ENCODE measurements around the gene ABCD2.

ABCD2 gene

DNA sequence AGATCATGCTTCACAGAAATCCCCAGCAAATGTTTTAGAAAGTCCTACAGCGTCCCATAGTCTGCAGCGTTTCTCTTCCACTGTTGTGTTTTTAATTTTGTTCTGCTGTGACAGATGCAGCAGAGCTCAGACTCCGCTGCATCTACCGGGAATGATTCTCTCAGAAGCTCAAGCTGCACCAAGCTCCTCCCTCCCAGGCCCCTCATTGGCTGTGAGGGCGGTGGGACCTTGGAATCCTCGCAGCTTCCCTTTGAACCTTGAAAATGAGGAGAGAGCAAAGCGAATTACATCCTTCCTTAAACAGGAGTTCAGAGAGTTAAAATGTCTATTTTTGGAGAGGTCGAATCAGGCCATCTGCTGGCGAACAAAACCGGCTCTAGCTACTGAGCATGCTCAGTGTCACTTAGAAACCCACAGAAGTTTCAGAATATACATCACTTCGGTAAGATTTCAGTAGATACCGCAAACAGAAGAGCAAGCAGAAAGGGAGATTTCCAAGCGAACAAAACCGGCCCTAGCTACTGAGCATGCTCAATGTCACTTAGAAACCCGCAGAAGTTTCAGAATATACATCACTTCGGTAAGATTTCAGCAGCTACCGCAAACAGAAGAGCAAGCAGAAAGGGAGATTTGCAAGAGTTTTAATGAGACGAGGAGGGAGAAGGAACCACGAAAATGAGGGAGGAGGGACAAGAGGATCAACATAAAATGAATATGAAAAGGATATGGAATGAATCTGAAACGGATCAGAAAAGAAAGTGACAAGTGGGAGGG lies at the start of gene ABCD2:
Gene ABCD2 (minus strand): TSS at position 144 of the 774 bp plus-strand sequence. CDS start 188 bp downstream, outside the sequence.
- H3K9me3 ChIP-seq (ENCODE audit: control insufficient read depth in 1 of 2, low read length in 2 of 2), result no peaks in the 10 kb centered on the region
- peak within 1 kb of the TSS; percentile 73 to 77 for H3K4me3 ChIP-seq (ENCODE audit: low read depth in 1 of 2, low read length in 2 of 2)
- H3K4me1 ChIP-seq (ENCODE audit: control insufficient read depth in 1 of 2, insufficient read depth in 2 of 2, low read length in 2 of 2), result peaks cover 0 to 15% of the 10 kb centered on the region in 2 donors
- H3K27ac ChIP-seq (ENCODE audit: low read length), result peak within 1 kb of the TSS; percentile 64
- H3K36me3 ChIP-seq (ENCODE audit: control insufficient read depth in 1 of 2, insufficient read depth in 2 of 2, low read length in 2 of 2), result no peaks in the 10 kb centered on the region
- no peaks in the 10 kb centered on the region for H3K27me3 ChIP-seq (ENCODE audit: low read depth, low read length)

DNA sequence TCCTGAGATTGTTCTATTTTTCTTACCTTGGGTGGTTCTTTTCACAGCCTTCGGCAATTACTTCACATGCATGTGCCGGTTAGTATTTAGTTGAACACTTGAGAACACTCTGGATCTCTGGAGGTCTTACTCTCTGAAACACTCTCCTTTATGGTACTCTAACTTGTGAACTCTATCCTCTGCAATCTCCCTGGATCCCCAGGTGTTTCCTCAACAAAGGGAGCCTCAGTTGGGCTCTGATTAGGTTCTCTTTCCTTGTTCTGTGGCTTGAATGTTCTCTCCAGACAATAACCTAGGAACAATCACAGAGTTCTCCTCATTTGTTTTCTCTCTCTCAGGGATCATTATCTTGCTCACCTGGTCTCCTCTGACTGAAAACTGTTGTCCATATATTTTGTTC lies 40.5 kb upstream of the ABCD2 start:
- no peak overlapping the region for H3K27ac ChIP-seq (ENCODE audit: low read length)
- H3K27me3 ChIP-seq (ENCODE audit: low read depth, low read length), result no peaks in the 10 kb centered on the region
- no peak overlapping the region for H3K4me3 ChIP-seq (ENCODE audit: low read depth in 1 of 2, low read length in 2 of 2)
- no peaks in the 10 kb centered on the region for H3K36me3 ChIP-seq (ENCODE audit: control insufficient read depth in 1 of 2, insufficient read depth in 2 of 2, low read length in 2 of 2)
- H3K4me1 ChIP-seq (ENCODE audit: control insufficient read depth in 1 of 2, insufficient read depth in 2 of 2, low read length in 2 of 2), result no peaks in the 10 kb centered on the region
- H3K9me3 ChIP-seq (ENCODE audit: control insufficient read depth in 1 of 2, low read length in 2 of 2), result no peaks in the 10 kb centered on the region

DNA sequence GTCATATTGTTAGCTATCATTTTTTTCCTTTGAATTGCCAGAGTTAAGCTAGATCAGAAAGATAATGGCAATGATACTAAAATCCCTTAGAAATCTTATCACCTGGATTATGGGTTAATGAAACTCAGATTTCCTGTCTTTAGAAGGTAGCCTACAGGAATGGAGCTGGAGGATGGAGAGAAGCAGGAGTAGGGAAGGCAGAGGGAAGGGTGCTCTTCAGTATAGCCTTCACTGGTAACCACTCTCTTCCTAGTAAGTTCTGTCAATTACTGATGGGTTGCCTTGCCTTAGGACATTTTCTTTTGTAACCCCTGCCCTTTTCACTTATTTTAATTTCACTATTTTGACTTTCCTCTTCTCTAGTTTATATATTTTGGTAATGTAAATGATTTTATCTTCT lies 27.8 kb upstream of the ABCD2 start:
- H3K27me3 ChIP-seq (ENCODE audit: low read depth, low read length), result no peaks in the 10 kb centered on the region
- H3K4me1 ChIP-seq (ENCODE audit: control insufficient read depth in 1 of 2, insufficient read depth in 2 of 2, low read length in 2 of 2), result no peaks in the 10 kb centered on the region
- H3K9me3 ChIP-seq (ENCODE audit: control insufficient read depth in 1 of 2, low read length in 2 of 2), result no peaks in the 10 kb centered on the region
- H3K4me3 ChIP-seq (ENCODE audit: low read depth in 1 of 2, low read length in 2 of 2), result no peak overlapping the region
- H3K27ac ChIP-seq (ENCODE audit: low read length), result no peak overlapping the region
- H3K36me3 ChIP-seq (ENCODE audit: control insufficient read depth in 1 of 2, insufficient read depth in 2 of 2, low read length in 2 of 2), result no peaks in the 10 kb centered on the region

DNA sequence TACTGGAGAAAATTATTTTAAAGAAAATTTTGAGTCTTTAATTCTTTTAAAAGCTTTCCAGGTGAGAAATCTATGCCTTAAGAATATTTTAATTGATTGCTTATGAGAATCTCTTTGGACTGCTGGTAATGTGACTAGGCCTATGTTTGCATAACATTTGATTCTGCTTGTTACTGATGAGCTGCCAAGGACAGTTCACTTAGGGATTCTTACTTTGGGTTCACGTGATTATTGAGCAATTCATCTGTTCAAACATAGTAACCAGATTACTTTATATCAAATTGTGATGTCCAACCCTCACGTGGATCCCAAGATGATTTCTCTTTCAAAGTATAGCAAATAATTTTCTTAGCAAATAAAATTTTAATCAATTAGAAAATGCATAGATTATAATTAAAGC lies 27.4 kb upstream of the ABCD2 start:
- no peaks in the 10 kb centered on the region for H3K9me3 ChIP-seq (ENCODE audit: control insufficient read depth in 1 of 2, low read length in 2 of 2)

DNA sequence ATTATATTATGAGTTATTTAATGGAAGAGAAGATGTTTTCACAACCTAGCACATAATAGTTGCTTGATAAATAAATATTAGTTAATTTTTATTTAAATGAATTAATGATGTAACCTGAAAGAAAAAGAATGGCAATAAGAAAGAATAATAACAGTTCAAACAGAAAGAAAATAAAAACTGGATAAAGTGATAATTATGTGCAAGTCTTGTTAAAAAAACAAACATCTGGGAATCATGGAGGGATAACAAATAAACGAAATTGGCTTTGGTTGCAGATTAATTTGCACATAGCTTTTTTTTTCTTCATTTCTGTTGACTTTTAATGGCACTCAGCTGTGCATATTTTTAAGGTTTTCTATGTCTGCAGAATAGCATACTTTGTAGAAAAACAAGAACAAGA lies 23.4 kb upstream of the ABCD2 start:
- Histone ChIP-seq H3K9me3 (ENCODE audit: control insufficient read depth in 1 of 2, low read length in 2 of 2) (no peaks in the 10 kb centered on the region), H3K36me3 (ENCODE audit: control insufficient read depth in 1 of 2, insufficient read depth in 2 of 2, low read length in 2 of 2) (no peaks in the 10 kb centered on the region), H3K27ac (ENCODE audit: low read length) (no peak overlapping the region), H3K4me3 (ENCODE audit: low read depth in 1 of 2, low read length in 2 of 2) (no peak overlapping the region), H3K4me1 (ENCODE audit: control insufficient read depth in 1 of 2, insufficient read depth in 2 of 2, low read length in 2 of 2) (no peaks in the 10 kb centered on the region), H3K27me3 (ENCODE audit: low read depth, low read length) (no peaks in the 10 kb centered on the region)

More for the DNA sequence above, 27.4 kb upstream of the ABCD2 start:
- Histone ChIP-seq H3K4me1 (ENCODE audit: control insufficient read depth in 1 of 2, insufficient read depth in 2 of 2, low read length in 2 of 2) (no peaks in the 10 kb centered on the region), H3K27ac (ENCODE audit: low read length) (no peak overlapping the region), H3K27me3 (ENCODE audit: low read depth, low read length) (no peaks in the 10 kb centered on the region), H3K4me3 (ENCODE audit: low read depth in 1 of 2, low read length in 2 of 2) (no peak overlapping the region), H3K36me3 (ENCODE audit: control insufficient read depth in 1 of 2, insufficient read depth in 2 of 2, low read length in 2 of 2) (no peaks in the 10 kb centered on the region)

DNA sequence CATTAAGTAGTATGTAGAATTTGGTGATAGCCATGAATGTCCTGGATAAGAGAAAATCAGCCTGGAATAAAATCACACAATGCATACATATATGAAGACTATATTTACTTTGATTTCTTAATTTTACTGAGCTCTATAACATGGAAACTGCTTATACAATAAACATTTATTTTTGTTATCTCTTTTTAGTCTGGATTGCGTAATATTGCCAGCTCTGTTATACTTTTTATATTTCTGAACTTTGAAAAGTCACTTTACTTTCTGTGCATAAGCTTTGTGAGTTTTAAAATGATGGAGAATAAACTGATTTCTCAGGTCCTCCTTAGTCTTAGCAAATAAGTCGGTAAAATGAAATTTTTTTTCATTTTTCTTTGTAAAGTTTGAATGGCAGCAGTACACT lies 19.2 kb upstream of the ABCD2 start:
- no peak overlapping the region for H3K4me3 ChIP-seq (ENCODE audit: low read depth in 1 of 2, low read length in 2 of 2)
- H3K27me3 ChIP-seq (ENCODE audit: low read depth, low read length), result no peaks in the 10 kb centered on the region
- no peaks in the 10 kb centered on the region for H3K9me3 ChIP-seq (ENCODE audit: control insufficient read depth in 1 of 2, low read length in 2 of 2)
- no peak overlapping the region for H3K27ac ChIP-seq (ENCODE audit: low read length)
- no peaks in the 10 kb centered on the region for H3K36me3 ChIP-seq (ENCODE audit: control insufficient read depth in 1 of 2, insufficient read depth in 2 of 2, low read length in 2 of 2)
- no peaks in the 10 kb centered on the region for H3K4me1 ChIP-seq (ENCODE audit: control insufficient read depth in 1 of 2, insufficient read depth in 2 of 2, low read length in 2 of 2)

DNA sequence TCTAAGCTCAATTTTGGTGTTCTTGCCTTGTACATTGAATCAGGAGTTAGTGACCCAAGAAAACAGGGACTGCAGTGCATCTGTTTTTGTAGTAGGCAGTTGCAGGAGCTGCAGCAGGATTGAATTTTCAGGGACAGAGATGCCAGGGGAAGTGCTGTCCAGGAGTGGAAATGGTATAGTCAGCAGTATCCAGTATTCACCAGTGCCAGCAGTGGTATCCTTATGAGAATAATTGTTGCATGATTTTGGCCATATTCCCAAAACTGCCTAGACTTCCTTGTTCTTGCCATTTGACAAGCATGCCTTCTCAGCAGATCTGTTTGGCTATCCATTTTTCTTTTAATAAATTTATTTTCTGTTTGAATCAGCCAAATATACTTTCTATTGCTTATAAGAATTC lies 18.6 kb upstream of the ABCD2 start:
- no peaks in the 10 kb centered on the region for H3K4me1 ChIP-seq (ENCODE audit: control insufficient read depth in 1 of 2, insufficient read depth in 2 of 2, low read length in 2 of 2)
- H3K27ac ChIP-seq (ENCODE audit: low read length), result no peak overlapping the region
- no peaks in the 10 kb centered on the region for H3K9me3 ChIP-seq (ENCODE audit: control insufficient read depth in 1 of 2, low read length in 2 of 2)
- H3K27me3 ChIP-seq (ENCODE audit: low read depth, low read length), result no peaks in the 10 kb centered on the region
- H3K36me3 ChIP-seq (ENCODE audit: control insufficient read depth in 1 of 2, insufficient read depth in 2 of 2, low read length in 2 of 2), result no peaks in the 10 kb centered on the region
- H3K4me3 ChIP-seq (ENCODE audit: low read depth in 1 of 2, low read length in 2 of 2), result no peak overlapping the region

DNA sequence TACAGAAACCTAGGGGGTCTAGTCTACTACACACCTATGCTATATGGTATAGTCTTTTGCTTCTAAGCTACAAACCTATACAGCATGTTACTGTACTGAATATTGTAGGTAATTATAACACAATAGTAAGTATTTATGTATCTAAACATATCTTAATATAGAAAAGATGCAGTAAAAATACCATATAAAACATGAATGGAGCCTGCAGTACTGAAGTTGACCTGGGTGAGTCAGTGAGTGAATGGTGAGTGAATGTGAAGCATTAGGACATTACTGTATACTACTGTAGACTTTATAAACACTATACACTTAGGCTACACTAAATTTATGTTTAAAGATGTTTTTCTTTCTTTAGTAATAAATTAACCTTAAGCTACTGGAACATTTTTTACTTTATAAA lies 13.1 kb upstream of the ABCD2 start:
- H3K4me3 ChIP-seq (ENCODE audit: low read depth in 1 of 2, low read length in 2 of 2), result no peak overlapping the region
- no peaks in the 10 kb centered on the region for H3K27me3 ChIP-seq (ENCODE audit: low read depth, low read length)
- no peaks in the 10 kb centered on the region for H3K36me3 ChIP-seq (ENCODE audit: control insufficient read depth in 1 of 2, insufficient read depth in 2 of 2, low read length in 2 of 2)
- H3K27ac ChIP-seq (ENCODE audit: low read length), result no peak overlapping the region
- no peaks in the 10 kb centered on the region for H3K4me1 ChIP-seq (ENCODE audit: control insufficient read depth in 1 of 2, insufficient read depth in 2 of 2, low read length in 2 of 2)
- H3K9me3 ChIP-seq (ENCODE audit: control insufficient read depth in 1 of 2, low read length in 2 of 2), result no peaks in the 10 kb centered on the region

DNA sequence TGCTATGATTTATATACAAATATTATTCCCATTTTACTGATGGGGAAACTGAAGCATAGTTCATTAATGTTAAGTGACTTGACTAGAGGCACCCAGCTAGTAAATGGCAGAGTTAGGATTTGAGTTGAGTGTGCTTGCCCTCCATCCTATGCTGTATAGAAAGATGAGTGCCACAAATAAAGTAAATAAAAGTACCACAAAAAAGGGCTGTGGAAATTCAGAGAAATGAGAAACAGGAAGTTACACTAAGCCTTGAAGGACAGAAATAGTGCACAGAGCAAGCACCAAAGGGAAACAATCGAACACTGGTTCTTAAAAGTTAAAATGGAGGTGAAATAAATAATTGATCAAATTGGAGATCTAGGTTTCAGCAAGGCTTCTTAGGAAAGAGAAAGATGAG lies 9.2 kb upstream of the ABCD2 start:
- Histone ChIP-seq H3K36me3 (ENCODE audit: control insufficient read depth in 1 of 2, insufficient read depth in 2 of 2, low read length in 2 of 2) (no peaks in the 10 kb centered on the region), H3K4me1 (ENCODE audit: control insufficient read depth in 1 of 2, insufficient read depth in 2 of 2, low read length in 2 of 2) (no peaks in the 10 kb centered on the region), H3K27ac (ENCODE audit: low read length) (no peak overlapping the region), H3K9me3 (ENCODE audit: control insufficient read depth in 1 of 2, low read length in 2 of 2) (no peaks in the 10 kb centered on the region), H3K4me3 (ENCODE audit: low read depth in 1 of 2, low read length in 2 of 2) (no peak overlapping the region), H3K27me3 (ENCODE audit: low read depth, low read length) (no peaks in the 10 kb centered on the region)

DNA sequence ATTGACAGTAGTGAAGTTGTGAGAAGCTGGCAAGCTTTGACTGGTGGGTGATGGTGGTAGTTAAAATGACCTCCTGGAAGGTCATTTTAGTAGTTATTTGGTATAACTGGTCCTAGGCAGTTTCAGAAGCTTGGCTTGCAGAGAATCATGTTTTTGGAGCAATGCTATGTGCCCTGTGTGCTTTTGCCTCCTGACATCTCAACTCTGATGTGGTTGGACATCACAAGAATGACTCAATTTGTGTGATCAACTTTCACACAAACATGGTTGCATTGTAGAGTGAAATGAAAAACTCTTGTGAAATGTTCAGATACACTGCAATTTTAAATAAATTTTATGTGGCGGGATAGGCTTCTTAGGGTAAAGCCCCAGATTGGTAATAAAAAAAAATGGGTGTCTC lies 8.3 kb upstream of the ABCD2 start:
- no peaks in the 10 kb centered on the region for H3K36me3 ChIP-seq (ENCODE audit: control insufficient read depth in 1 of 2, insufficient read depth in 2 of 2, low read length in 2 of 2)
- H3K27ac ChIP-seq (ENCODE audit: low read length), result no peak overlapping the region
- H3K4me1 ChIP-seq (ENCODE audit: control insufficient read depth in 1 of 2, insufficient read depth in 2 of 2, low read length in 2 of 2), result no peaks in the 10 kb centered on the region

DNA sequence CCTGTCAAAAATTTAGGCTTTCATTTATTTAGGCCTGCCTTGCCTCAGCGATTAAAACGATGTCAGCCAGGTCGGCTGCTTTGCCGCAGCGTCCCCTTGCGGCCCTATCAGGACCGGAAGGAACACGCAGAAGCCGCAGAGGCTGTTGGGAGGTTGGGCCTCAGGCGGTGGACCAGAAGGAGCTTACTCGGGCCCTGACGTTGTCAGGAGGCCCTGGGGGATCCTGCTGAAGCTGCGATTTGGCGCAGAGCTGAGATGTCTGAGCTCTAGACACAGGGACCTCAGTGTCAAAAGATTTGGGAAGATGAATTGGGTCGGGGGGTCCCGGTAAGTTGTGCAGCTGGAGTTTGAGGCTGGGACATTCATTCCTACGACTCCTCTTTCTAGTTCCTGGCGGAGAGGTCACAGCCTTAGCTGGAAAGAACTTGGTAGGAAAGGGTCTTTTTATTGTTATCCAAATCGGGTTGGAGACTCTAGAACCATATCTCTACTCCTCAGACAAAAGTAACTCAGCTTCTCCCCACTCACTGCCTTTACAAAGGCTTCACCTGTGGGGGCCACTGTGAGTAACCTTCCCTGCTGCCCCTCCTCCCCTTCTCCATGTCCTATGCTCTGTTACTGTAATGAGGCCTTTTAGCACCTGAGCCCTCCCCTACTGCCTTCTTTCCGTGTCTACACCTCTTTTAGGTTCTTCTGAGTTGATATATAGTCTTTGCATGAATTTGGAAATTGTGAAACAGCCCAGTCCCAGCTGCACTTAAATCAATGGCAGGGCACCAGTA lies 6.6 kb upstream of the ABCD2 start:
- no peak overlapping the region for H3K27ac ChIP-seq (ENCODE audit: low read length)
- H3K9me3 ChIP-seq (ENCODE audit: control insufficient read depth in 1 of 2, low read length in 2 of 2), result no peaks in the 10 kb centered on the region
- H3K4me1 ChIP-seq (ENCODE audit: control insufficient read depth in 1 of 2, insufficient read depth in 2 of 2, low read length in 2 of 2), result no peaks in the 10 kb centered on the region
- no peaks in the 10 kb centered on the region for H3K27me3 ChIP-seq (ENCODE audit: low read depth, low read length)
- no peaks in the 10 kb centered on the region for H3K36me3 ChIP-seq (ENCODE audit: control insufficient read depth in 1 of 2, insufficient read depth in 2 of 2, low read length in 2 of 2)
- H3K4me3 ChIP-seq (ENCODE audit: low read depth in 1 of 2, low read length in 2 of 2), result no peak overlapping the region

More for the DNA sequence above, 8.3 kb upstream of the ABCD2 start:
- Histone ChIP-seq H3K27me3 (ENCODE audit: low read depth, low read length) (no peaks in the 10 kb centered on the region), H3K4me3 (ENCODE audit: low read depth in 1 of 2, low read length in 2 of 2) (no peak overlapping the region), H3K9me3 (ENCODE audit: control insufficient read depth in 1 of 2, low read length in 2 of 2) (no peaks in the 10 kb centered on the region)

All from muscle layer of duodenum (tissue), 2 donors.